ENCODE results near the gene ZNF154.
"Not testable (repeated sequence)": the region's sequence is repeated elsewhere in the genome, so short reads cannot be mapped to it uniquely, and the experiment has no call there.

Gene ZNF154

GRCh38 chr19:57708641-57709361 is at the start of gene ZNF154:
ZNF154 (minus strand) TSS chr19:57709204; CDS start chr19:57708971, 233 bp downstream.
- no peaks in the 10 kb centered on the region for H3K9me3 ChIP-seq (ENCODE audit: control insufficient read depth, insufficient read depth, low read length)
- H3K36me3 ChIP-seq (ENCODE audit: control insufficient read depth, insufficient read depth, low read length) = peaks cover 2% of the 10 kb centered on the region
- peak within 1 kb of the TSS; percentile 85 for H3K9ac ChIP-seq (ENCODE audit: low read depth, low read length)
- peaks cover 4% of the 10 kb centered on the region for H3K27me3 ChIP-seq (ENCODE audit: control insufficient read depth, insufficient read depth, low read length)
- peak within 1 kb of the TSS; percentile 77 for H3K4me3 ChIP-seq (ENCODE audit: low read depth, low read length)
- no peaks in the 10 kb centered on the region for H3K4me1 ChIP-seq (ENCODE audit: control insufficient read depth, insufficient read depth, low read length)

- peaks cover 32% of the 10 kb centered on the region for H3K36me3 ChIP-seq (ENCODE audit: control insufficient read depth, insufficient read depth, low read length)
- H3K4me1 ChIP-seq (ENCODE audit: control insufficient read depth, insufficient read depth, low read length) = no peaks in the 10 kb centered on the region
- no peak overlapping the region for H3K9ac ChIP-seq (ENCODE audit: low read depth, low read length)
- no peak overlapping the region for H3K4me3 ChIP-seq (ENCODE audit: low read depth, low read length)
- no peaks in the 10 kb centered on the region for H3K27me3 ChIP-seq (ENCODE audit: control insufficient read depth, insufficient read depth, low read length)
- no peaks in the 10 kb centered on the region for H3K9me3 ChIP-seq (ENCODE audit: control insufficient read depth, insufficient read depth, low read length)
Measured at GRCh38 chr19:57757941-57758340, 48.9 kb upstream of the ZNF154 start.

- Histone ChIP-seq H3K36me3 (ENCODE audit: control insufficient read depth, insufficient read depth, low read length) (peaks cover 50% of the 10 kb centered on the region), H3K9me3 (ENCODE audit: control insufficient read depth, insufficient read depth, low read length) (no peaks in the 10 kb centered on the region), H3K4me3 (ENCODE audit: low read depth, low read length) (no peak overlapping the region), H3K4me1 (ENCODE audit: control insufficient read depth, insufficient read depth, low read length) (no peaks in the 10 kb centered on the region), H3K27me3 (ENCODE audit: control insufficient read depth, insufficient read depth, low read length) (no peaks in the 10 kb centered on the region), H3K9ac (ENCODE audit: low read depth, low read length) (no peak overlapping the region)
Measured at GRCh38 chr19:57755031-57755430, 46.0 kb upstream of the ZNF154 start.

- Histone ChIP-seq H3K4me1 (ENCODE audit: control insufficient read depth, insufficient read depth, low read length) (no peaks in the 10 kb centered on the region), H3K4me3 (ENCODE audit: low read depth, low read length) (no peak overlapping the region), H3K9ac (ENCODE audit: low read depth, low read length) (no peak overlapping the region), H3K27me3 (ENCODE audit: control insufficient read depth, insufficient read depth, low read length) (no peaks in the 10 kb centered on the region), H3K36me3 (ENCODE audit: control insufficient read depth, insufficient read depth, low read length) (peaks cover 48% of the 10 kb centered on the region), H3K9me3 (ENCODE audit: control insufficient read depth, insufficient read depth, low read length) (no peaks in the 10 kb centered on the region)
Measured at GRCh38 chr19:57754091-57754673, 45.2 kb upstream of the ZNF154 start.

GRCh38 chr19:57748029-57748428 is 39.0 kb upstream of the ZNF154 start:
- H3K4me1 ChIP-seq (ENCODE audit: control insufficient read depth, insufficient read depth, low read length) = peaks cover 3% of the 10 kb centered on the region
- no peaks in the 10 kb centered on the region for H3K27me3 ChIP-seq (ENCODE audit: control insufficient read depth, insufficient read depth, low read length)
- no peaks in the 10 kb centered on the region for H3K9me3 ChIP-seq (ENCODE audit: control insufficient read depth, insufficient read depth, low read length)
- H3K36me3 ChIP-seq (ENCODE audit: control insufficient read depth, insufficient read depth, low read length) = peaks cover 19% of the 10 kb centered on the region
- no peak overlapping the region for H3K9ac ChIP-seq (ENCODE audit: low read depth, low read length)
- H3K4me3 ChIP-seq (ENCODE audit: low read depth, low read length) = peak overlapping the region; percentile 14

GRCh38 chr19:57747472-57747807 is 38.4 kb upstream of the ZNF154 start:
- Histone ChIP-seq H3K9me3 (ENCODE audit: control insufficient read depth, insufficient read depth, low read length) (no peaks in the 10 kb centered on the region), H3K4me1 (ENCODE audit: control insufficient read depth, insufficient read depth, low read length) (peaks cover 3% of the 10 kb centered on the region), H3K4me3 (ENCODE audit: low read depth, low read length) (peak overlapping the region; percentile 99), H3K36me3 (ENCODE audit: control insufficient read depth, insufficient read depth, low read length) (peaks cover 13% of the 10 kb centered on the region), H3K27me3 (ENCODE audit: control insufficient read depth, insufficient read depth, low read length) (no peaks in the 10 kb centered on the region), H3K9ac (ENCODE audit: low read depth, low read length) (peak overlapping the region; percentile 92)

GRCh38 chr19:57746580-57747471 is 37.8 kb upstream of the ZNF154 start, which contains the start of gene ZNF776:
ZNF776 (plus strand) TSS chr19:57746815; CDS start chr19:57747059, 244 bp downstream.
- H3K9ac ChIP-seq (ENCODE audit: low read depth, low read length) = peak within 1 kb of the TSS; percentile 92
- peaks cover 3% of the 10 kb centered on the region for H3K4me1 ChIP-seq (ENCODE audit: control insufficient read depth, insufficient read depth, low read length)
- no peaks in the 10 kb centered on the region for H3K27me3 ChIP-seq (ENCODE audit: control insufficient read depth, insufficient read depth, low read length)
- H3K36me3 ChIP-seq (ENCODE audit: control insufficient read depth, insufficient read depth, low read length) = peaks cover 11% of the 10 kb centered on the region
- H3K9me3 ChIP-seq (ENCODE audit: control insufficient read depth, insufficient read depth, low read length) = no peaks in the 10 kb centered on the region
- peak within 1 kb of the TSS; percentile 99 for H3K4me3 ChIP-seq (ENCODE audit: low read depth, low read length)

- not testable (repeated sequence) for H3K9me3 ChIP-seq (ENCODE audit: control insufficient read depth, insufficient read depth, low read length); H3K27me3 ChIP-seq (ENCODE audit: control insufficient read depth, insufficient read depth, low read length); H3K36me3 ChIP-seq (ENCODE audit: control insufficient read depth, insufficient read depth, low read length); H3K9ac ChIP-seq (ENCODE audit: low read depth, low read length); H3K4me1 ChIP-seq (ENCODE audit: control insufficient read depth, insufficient read depth, low read length); H3K4me3 ChIP-seq (ENCODE audit: low read depth, low read length)
Measured at GRCh38 chr19:57738770-57739169, 29.8 kb upstream of the ZNF154 start.

GRCh38 chr19:57738320-57738719 is 29.3 kb upstream of the ZNF154 start:
- H3K27me3 ChIP-seq (ENCODE audit: control insufficient read depth, insufficient read depth, low read length); H3K36me3 ChIP-seq (ENCODE audit: control insufficient read depth, insufficient read depth, low read length); H3K9me3 ChIP-seq (ENCODE audit: control insufficient read depth, insufficient read depth, low read length); H3K4me1 ChIP-seq (ENCODE audit: control insufficient read depth, insufficient read depth, low read length); H3K9ac ChIP-seq (ENCODE audit: low read depth, low read length); H3K4me3 ChIP-seq (ENCODE audit: low read depth, low read length): not testable (repeated sequence)

- H3K27me3 ChIP-seq (ENCODE audit: control insufficient read depth, insufficient read depth, low read length) = no peaks in the 10 kb centered on the region
- no peak overlapping the region for H3K4me3 ChIP-seq (ENCODE audit: low read depth, low read length)
- peaks cover 19% of the 10 kb centered on the region for H3K36me3 ChIP-seq (ENCODE audit: control insufficient read depth, insufficient read depth, low read length)
- no peaks in the 10 kb centered on the region for H3K4me1 ChIP-seq (ENCODE audit: control insufficient read depth, insufficient read depth, low read length)
- H3K9me3 ChIP-seq (ENCODE audit: control insufficient read depth, insufficient read depth, low read length) = no peaks in the 10 kb centered on the region
- H3K9ac ChIP-seq (ENCODE audit: low read depth, low read length) = no peak overlapping the region
Measured at GRCh38 chr19:57720878-57721277, 11.9 kb upstream of the ZNF154 start.

GRCh38 chr19:57719901-57720519 is 11.0 kb upstream of the ZNF154 start:
- Histone ChIP-seq H3K9ac (ENCODE audit: low read depth, low read length) (no peak overlapping the region), H3K27me3 (ENCODE audit: control insufficient read depth, insufficient read depth, low read length) (no peaks in the 10 kb centered on the region), H3K36me3 (ENCODE audit: control insufficient read depth, insufficient read depth, low read length) (peaks cover 19% of the 10 kb centered on the region), H3K9me3 (ENCODE audit: control insufficient read depth, insufficient read depth, low read length) (no peaks in the 10 kb centered on the region), H3K4me1 (ENCODE audit: control insufficient read depth, insufficient read depth, low read length) (no peaks in the 10 kb centered on the region), H3K4me3 (ENCODE audit: low read depth, low read length) (no peak overlapping the region)
